Ishikawa (cell line): ENCODE data around the gene NPIPB6.

Source experiments
- CEBPB ChIP-seq: IDR thresholded peaks from 2 replicates; pipeline ENCODE4 v1.6.1; 2012
- CREB1 ChIP-seq: IDR thresholded peaks from 2 replicates; pipeline ENCODE4 v1.6.1; 2012; ENCODE audit warnings: low read depth
- EGR1 ChIP-seq: IDR thresholded peaks from 2 replicates; pipeline ENCODE4 v1.6.1; 2012
- EP300 ChIP-seq: IDR thresholded peaks from 2 replicates; pipeline ENCODE4 v1.6.1; 2012; ENCODE audit warnings: borderline replicate concordance
- FOXM1 ChIP-seq: IDR thresholded peaks from 2 replicates; pipeline ENCODE4 v1.6.1; 2012; ENCODE audit warnings: low read depth, borderline replicate concordance
- MAX ChIP-seq: IDR thresholded peaks from 2 replicates; pipeline ENCODE4 v1.6.1; 2012
- NFIC ChIP-seq: IDR thresholded peaks from 2 replicates; pipeline ENCODE4 v1.6.1; 2012
- RAD21 ChIP-seq: IDR thresholded peaks from 2 replicates; pipeline ENCODE4 v1.6.1; 2012; ENCODE audit warnings: low read depth
- REST ChIP-seq: IDR thresholded peaks from 2 replicates; pipeline ENCODE4 v1.6.1; 2012; ENCODE audit warnings: low read depth, mild to moderate bottlenecking
- TAF1 ChIP-seq: IDR thresholded peaks from 2 replicates; pipeline ENCODE4 v1.6.1; 2012; ENCODE audit warnings: low read depth, mild to moderate bottlenecking
- TCF12 ChIP-seq: IDR thresholded peaks from 2 replicates; pipeline ENCODE4 v1.6.1; 2012; ENCODE audit warnings: low read depth
- TEAD4 ChIP-seq: IDR thresholded peaks from 2 replicates; pipeline ENCODE4 v1.6.1; 2012
- USF1 ChIP-seq: IDR thresholded peaks from 2 replicates; pipeline ENCODE4 v1.6.1; 2012
- YY1 ChIP-seq: IDR thresholded peaks from 2 replicates; pipeline ENCODE4 v1.6.1; 2012; ENCODE audit warnings: low read depth
- ZBTB7A ChIP-seq: IDR thresholded peaks from 2 replicates; pipeline ENCODE4 v1.6.1; 2012; ENCODE audit warnings: low read depth

The NPIPB6 gene

GRCh38 chr16:28318042-28318744 is 45.1 kb downstream of the NPIPB6 start:
- no peak for TF ChIP-seq MAX
- TF ChIP-seq TAF1: no peak
- TF ChIP-seq EGR1: no peak
- TF ChIP-seq ZBTB7A: no peak
- no peak for TF ChIP-seq EP300
- no peak for TF ChIP-seq CREB1
- no peak for TF ChIP-seq CEBPB
- TF ChIP-seq RAD21: no peak
- no peak for TF ChIP-seq YY1
- TF ChIP-seq NFIC: no peak
- no peak for TF ChIP-seq FOXM1
- no peak for TF ChIP-seq TCF12
- no peak for TF ChIP-seq USF1

GRCh38 chr16:28317040-28317880 is 46.0 kb downstream of the NPIPB6 start:
- TF ChIP-seq RAD21: peak; percentile 78
- no peak for TF ChIP-seq TCF12

- TF ChIP-seq USF1 (peak; percentile 67), TEAD4 (no peak), NFIC (no peak), CEBPB (peak; percentile 79)
Measured at GRCh38 chr16:28316054-28316453, 47.3 kb downstream of the NPIPB6 start.

GRCh38 chr16:28313587-28313986 is 49.7 kb downstream of the NPIPB6 start:
- TF ChIP-seq ZBTB7A (no peak), YY1 (no peak), USF1 (no peak), CEBPB (no peak), EP300 (no peak), EGR1 (no peak), NFIC (no peak), RAD21 (no peak), TCF12 (no peak), MAX (no peak), TEAD4 (no peak), REST (no peak), FOXM1 (no peak), CREB1 (no peak), TAF1 (no peak)

- no peak for TF ChIP-seq ZBTB7A
- no peak for TF ChIP-seq TAF1
- TF ChIP-seq FOXM1: no peak
Measured at GRCh38 chr16:28312327-28312726, 51.0 kb downstream of the NPIPB6 start.

- TF ChIP-seq ZBTB7A (no peak), MAX (no peak), TEAD4 (no peak), CEBPB (no peak), YY1 (no peak), NFIC (no peak), EGR1 (no peak), CREB1 (no peak), TCF12 (no peak), EP300 (no peak), USF1 (no peak), REST (no peak), RAD21 (no peak), TAF1 (no peak), FOXM1 (no peak)
Measured at GRCh38 chr16:28311913-28312312, 51.4 kb downstream of the NPIPB6 start.
